GM12878 (cell line): ENCODE results near the gene C10orf105. TPM values are rescaled to one million over a fixed set of nuclear protein-coding genes. Genes with fewer than 3 reads are reported as not detected.

Experiments
- ATAC-seq: fragments of 200-7000 bp; cut with Tn5 transposase; 3 replicates; pipeline ENCODE4 v1.9.1; 2020; ENCODE audit warnings: mild to moderate bottlenecking, moderate library complexity
- BruUV-seq: library from RNA; stranded (reverse); fragments of 400-500 nt; replicated peaks from 2 replicates; lab custom pipeline; 2021; lab: Mats Ljungman, UMichigan
- CTCF ChIA-PET: fragments of 300-600 bp; sonication (Branson Sonifier 250); formaldehyde crosslinking; extraction: SDS; loops from one replicate; lab custom pipeline; 2021; ENCODE audit warnings: inconsistent platforms; lab: Yijun Ruan, JAX
- POLR2A ChIA-PET: fragments of 350-600 bp; formaldehyde crosslinking; extraction: SDS; loops from one replicate; lab custom pipeline; 2021; ENCODE audit warnings: inconsistent platforms; lab: Charles Lee
- RAD21 ChIA-PET: fragments of 300-600 bp; sonication (Branson Sonifier 250); formaldehyde crosslinking; loops from one replicate; lab custom pipeline; 2023; ENCODE audit warnings: antibody characterized with exemption; ENCODE audit not compliant: unreplicated experiment; lab: Charles Lee
- SMC1A ChIA-PET: fragments of 300-600 bp; sonication (Branson Sonifier 250); formaldehyde crosslinking; loops from one replicate; lab custom pipeline; 2023; ENCODE audit not compliant: unreplicated experiment, uncharacterized antibody; lab: Charles Lee
- DNase-seq: peaks from one replicate; pipeline ENCODE4 v3.0.0-alpha.2; 2011; ENCODE audit warnings: low read depth, low spot score
- FAIRE-seq: peaks from 3 replicates; lab custom pipeline; 2011; peaks lifted over from hg19 to GRCh38; lab: Jason Lieb, UNC
- H2AFZ ChIP-seq: 2 replicates; pipeline ENCODE4 v1.6.0; 2011; ENCODE audit warnings: low read depth, low read length, control low read depth; ENCODE audit not compliant: control insufficient read depth
- H3K27ac ChIP-seq: 2 replicates; pipeline ENCODE4 v1.5.1; 2011; ENCODE audit warnings: control low read depth; ENCODE audit not compliant: control insufficient read depth, insufficient read depth
- H3K27me3 ChIP-seq, 2 experiments: replicated peaks in 1 of 2; 2 replicates each; pipeline versions ENCODE4 v1.6.0 to v1.6.1; 2011; ENCODE audit warnings: low read length in 1 of 2; ENCODE audit not compliant: control insufficient read depth in 2 of 2, insufficient read depth in 2 of 2
- H3K36me3 ChIP-seq, 2 experiments: 2 replicates each; pipeline ENCODE4 v1.5.1; 2011; ENCODE audit warnings: low read length in 1 of 2; ENCODE audit not compliant: control insufficient read depth in 2 of 2, insufficient read depth in 2 of 2
- H3K4me1 ChIP-seq: 2 replicates; pipeline ENCODE4 v1.6.1; 2011; ENCODE audit warnings: mild to moderate bottlenecking, low read length, moderate library complexity, mixed read lengths; ENCODE audit not compliant: control insufficient read depth, insufficient read depth
- H3K4me2 ChIP-seq: 2 replicates; pipeline ENCODE4 v1.6.0; 2011; ENCODE audit warnings: control low read depth; ENCODE audit not compliant: control insufficient read depth, insufficient read depth
- H3K4me3 ChIP-seq: fragments of 200-600 bp; sonication (generic); 2 replicates; pipeline ENCODE4 v1.5.1; 2016
- H3K79me2 ChIP-seq: 2 replicates; pipeline ENCODE4 v1.6.0; 2011; ENCODE audit warnings: low read length; ENCODE audit not compliant: control insufficient read depth, insufficient read depth
- H3K9ac ChIP-seq: 2 replicates; pipeline ENCODE4 v1.8.0; 2011; ENCODE audit warnings: low read length, control low read depth, mixed read lengths; ENCODE audit not compliant: control insufficient read depth, insufficient read depth
- H3K9me3 ChIP-seq: replicated peaks from 3 replicates; pipeline ENCODE4 v1.5.1; 2011; ENCODE audit warnings: mild to moderate bottlenecking, low read length; ENCODE audit not compliant: control insufficient read depth, insufficient read depth
- H4K20me1 ChIP-seq: 2 replicates; pipeline ENCODE4 v1.6.0; 2011; ENCODE audit not compliant: control insufficient read depth, insufficient read depth
- BHLHE40 ChIP-seq, 2 experiments: fragments of 450-650 bp in 1 of 2; IDR thresholded peaks; 2 replicates each; pipeline ENCODE4 v1.6.1; 2011 to 2017; ENCODE audit warnings: low read depth in 2 of 2, borderline replicate concordance in 1 of 2, improper control_type of control experiment in 1 of 2, low read length in 1 of 2, mild to moderate bottlenecking in 1 of 2
- JUNB ChIP-seq: IDR thresholded peaks from 2 replicates; pipeline ENCODE4 v1.6.1; 2016; ENCODE audit warnings: antibody characterized with exemption, mild to moderate bottlenecking
- MXI1 ChIP-seq: fragments of 150-350 bp; IDR thresholded peaks from 2 replicates; pipeline ENCODE4 v1.6.1; 2011; ENCODE audit warnings: low read depth, mild to moderate bottlenecking, inconsistent platforms, low read length, improper control_type of control experiment
- SIN3A ChIP-seq: IDR thresholded peaks from 2 replicates; pipeline ENCODE4 v1.6.1; 2012; ENCODE audit warnings: low read depth, low read length, improper control_type of control experiment
- SIX5 ChIP-seq: IDR thresholded peaks from 2 replicates; pipeline ENCODE4 v1.6.1; 2011; ENCODE audit warnings: mild to moderate bottlenecking, low read depth, low read length, moderate library complexity; ENCODE audit not compliant: severe bottlenecking
- SREBF1 ChIP-seq: IDR thresholded peaks from 2 replicates; pipeline ENCODE4 v1.6.1; 2012; ENCODE audit warnings: mild to moderate bottlenecking, low read length
- TCF3 ChIP-seq: IDR thresholded peaks from 2 replicates; pipeline ENCODE4 v1.6.1; 2012; ENCODE audit warnings: low read depth, mild to moderate bottlenecking, low read length, borderline replicate concordance; ENCODE audit not compliant: insufficient read depth
- ZNF24 ChIP-seq: fragments of 450-650 bp; IDR thresholded peaks from 2 replicates; pipeline ENCODE4 v1.6.1; 2017; ENCODE audit warnings: antibody characterized with exemption, mild to moderate bottlenecking
- WGBS: methylation state at CpG from one replicate; pipeline ENCODE4 v1.1.6; 2016; ENCODE audit warnings: low lambda C conversion rate; ENCODE audit not compliant: insufficient replicate concordance, insufficient coverage; ENCODE audit errors: missing lambda C conversion rate; 5-methylcytosine and 5-hydroxymethylcytosine counted together
- in situ Hi-C: fragments of 300-500 bp; cut with MboI; formaldehyde crosslinking; loops from 9 replicates; pipeline ENCODE4 v1.14.3; 2018; ENCODE audit warnings: mixed read lengths
- intact Hi-C: fragments of 100-400 bp; cut with micrococcal nuclease; formaldehyde crosslinking; loops from one replicate; pipeline ENCODE4 v1.14.2; 2022; ENCODE audit not compliant: unreplicated experiment
- polyA plus RNA-seq, 11 experiments: library from polyadenylated mRNA; depleted of rRNA in 4 of 11; unstranded in 6 of 11; stranded (reverse) in 5 of 11; fragments of >200 nt; fragmentation: Nextera tagmentation in 4 of 11; fragmentation: Illumina TruSeq in 1 of 11; extraction: Ambion mirVana in 4 of 11; extraction: Trizol in 1 of 11; gene quantifications; 1 replicate in 1 of 11; 2 replicates in 10 of 11; pipeline versions ENCODE4 v1.2.1 to v1.2.3, GENCODE V29; 2011 to 2016; ENCODE audit warnings: inconsistent platforms in 2 of 11, missing spikeins in 2 of 11, low read depth in 1 of 11
- total RNA-seq, 4 experiments: library from RNA; depleted of rRNA in 3 of 4; stranded (reverse); fragments of >200 nt in 3 of 4; fragmentation: Illumina TruSeq in 1 of 4; extraction: Trizol in 1 of 4; gene quantifications; 2 replicates each; pipeline versions ENCODE4 v1.2.1 to v1.2.3, GENCODE V29; 2013 to 2021

Gene C10orf105
- total and polyA plus RNA-seq, 10 of the 15 experiments (the other 5 are each of a cell fraction or from before 2014, with no cell fraction given) = 0.04 to 0.06 (median 0.05) TPM; not detected in 7

DNA sequence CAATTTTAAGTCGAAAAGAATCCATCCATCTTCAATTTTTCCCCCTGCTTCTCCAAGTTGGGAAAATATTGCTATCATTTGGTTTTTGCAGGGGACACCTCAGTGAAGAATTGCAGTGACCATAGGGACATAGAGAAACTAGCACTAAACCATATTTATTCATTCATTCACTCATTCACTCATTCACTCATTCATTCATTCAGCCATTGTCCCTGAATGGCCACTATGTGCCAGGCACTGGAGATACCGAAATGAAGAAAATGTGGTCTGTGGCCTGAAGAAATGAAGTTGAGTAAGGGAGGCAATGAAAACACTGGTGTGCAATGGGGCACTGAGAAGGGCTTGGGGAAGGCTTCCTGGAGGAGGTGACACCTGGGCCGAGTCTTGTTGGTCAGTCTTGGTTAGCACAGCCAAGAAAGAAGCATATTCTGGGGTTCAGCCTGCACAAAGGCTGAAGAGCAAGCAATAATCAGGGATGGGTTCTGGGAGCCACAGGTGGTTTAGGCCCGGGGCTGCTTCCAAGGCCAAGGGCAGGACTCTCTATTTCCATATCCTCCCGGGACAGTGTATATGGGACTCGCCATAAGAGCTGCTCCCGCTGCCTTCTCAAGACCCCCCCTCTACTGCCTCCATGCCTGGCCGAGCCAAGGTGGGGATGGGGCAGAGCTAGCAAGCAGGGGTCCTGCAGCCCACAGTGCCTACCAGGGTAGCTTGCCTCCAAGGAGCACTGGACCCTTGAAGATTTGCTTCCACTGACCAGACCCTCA lies 25.5 kb upstream of the C10orf105 start:
- Histone ChIP-seq H3K4me3 (no peak overlapping the region), H3K27ac (no peak overlapping the region), H3K4me1 (peaks cover 40% of the 10 kb centered on the region), H4K20me1 (no peaks in the 10 kb centered on the region), H2AFZ (no peak overlapping the region), H3K79me2 (no peaks in the 10 kb centered on the region), H3K27me3 (no peaks in the 10 kb centered on the region), H3K9me3 (no peaks in the 10 kb centered on the region; the same call in 2 of the 3 replicates), H3K36me3 (no peaks in the 10 kb centered on the region), H3K9ac (no peak overlapping the region), H3K4me2 (no peak overlapping the region)
- ChIA-PET RAD21 (no interaction called here), SMC1A (no interaction called here), POLR2A (no interaction called here), CTCF (no interaction called here)
- TF ChIP-seq ZNF24 = peak; percentile 89
- TF ChIP-seq SIX5 = no peak
- TF ChIP-seq JUNB = no peak
- no peak for TF ChIP-seq MXI1
- no peak for TF ChIP-seq SREBF1
- TF ChIP-seq BHLHE40 (IDR thresholded peaks at IDR 0.05; ENCODE audit: borderline replicate concordance in 1 of 2, low read depth in 2 of 2, low read length in 1 of 2) = no peak
- no peak for TF ChIP-seq TCF3
- no peak for TF ChIP-seq SIN3A
- WGBS = 74% methylated on average over 8 of the region's 8 CpGs
- FAIRE-seq (no peak), ATAC-seq (no peak), DNase-seq (no peak)
- intact Hi-C loops = no loop called here
- in situ Hi-C loops = no loop called here
- BruUV-seq = no TSS peak
